ENCODE measurements around the gene SYNGR1. TPM values are rescaled to one million over a fixed set of nuclear protein-coding genes. Genes with fewer than 3 reads are reported as not detected.

Gene SYNGR1
- total RNA-seq, 1 donor, result 6.5 TPM

DNA sequence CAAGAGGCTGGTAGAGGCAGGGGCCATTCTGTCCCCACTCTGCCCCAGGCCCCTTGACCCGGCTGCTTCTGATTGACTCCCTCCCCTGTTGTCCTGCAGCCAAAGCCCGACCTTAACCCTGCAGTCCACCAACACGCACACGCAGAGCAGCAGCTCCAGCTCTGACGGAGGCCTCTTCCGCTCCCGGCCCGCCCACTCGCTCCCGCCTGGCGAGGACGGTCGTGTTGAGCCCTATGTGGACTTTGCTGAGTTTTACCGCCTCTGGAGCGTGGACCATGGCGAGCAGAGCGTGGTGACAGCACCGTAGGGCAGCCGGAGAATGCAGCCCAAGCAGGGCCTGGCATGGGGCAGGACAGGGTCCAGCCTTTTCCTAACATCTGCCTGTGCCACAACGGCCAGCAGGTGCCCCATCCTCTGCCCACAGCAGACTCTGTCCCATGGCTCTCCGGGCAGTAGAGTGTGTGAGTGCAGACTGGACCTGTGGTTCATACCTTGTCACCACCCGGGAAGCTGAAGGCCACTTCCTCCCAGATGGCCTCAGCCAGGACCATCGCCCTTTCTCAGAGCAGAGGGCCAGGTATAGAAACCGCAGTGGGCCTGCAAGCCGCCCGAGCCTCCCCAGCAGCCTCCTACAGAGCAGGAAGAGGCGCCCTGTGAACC, 80.3 kb downstream of the SYNGR1 start:
- no peaks in the 10 kb centered on the region for H3K4me1 ChIP-seq (ENCODE audit: insufficient read depth, low read length)

DNA sequence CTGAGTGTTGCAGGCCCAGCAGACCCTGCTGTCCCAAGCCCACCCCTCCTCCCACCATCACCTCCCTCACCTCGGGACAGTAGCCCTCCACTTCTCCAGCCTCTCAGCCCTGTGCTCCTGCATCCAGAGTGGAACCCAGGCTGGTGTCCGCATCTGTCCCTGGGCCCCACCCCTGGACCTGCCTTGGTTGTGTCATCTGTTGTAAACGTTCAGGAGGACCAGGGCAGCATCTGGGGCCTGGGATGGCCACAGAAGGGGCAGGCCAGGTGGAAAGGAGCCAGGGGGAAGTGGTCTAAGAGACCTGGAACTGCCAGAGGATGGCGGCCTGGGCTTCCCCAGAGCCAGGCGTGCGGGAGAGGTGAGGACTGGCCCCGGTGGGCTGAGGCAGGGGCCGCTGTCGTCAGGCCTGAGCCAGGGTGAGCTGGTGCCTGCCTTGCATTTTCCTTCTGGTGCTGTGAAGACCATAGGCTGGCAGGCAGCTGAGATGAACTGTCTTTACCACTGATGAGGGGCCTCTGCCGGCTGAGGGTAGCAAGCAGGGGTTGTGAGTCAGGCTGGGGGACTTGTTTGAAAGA, 80.9 kb downstream of the SYNGR1 start:
- no peak overlapping the region for H3K4me3 ChIP-seq (ENCODE audit: low read length)
- no peaks in the 10 kb centered on the region for H3K27me3 ChIP-seq (ENCODE audit: insufficient read depth, low read length)
- H3K9me3 ChIP-seq (ENCODE audit: low read depth, low read length), result no peaks in the 10 kb centered on the region
- H3K4me1 ChIP-seq (ENCODE audit: insufficient read depth, low read length), result no peaks in the 10 kb centered on the region

More for the DNA sequence above, 80.3 kb downstream of the SYNGR1 start:
- Histone ChIP-seq H3K27me3 (ENCODE audit: insufficient read depth, low read length) (no peaks in the 10 kb centered on the region), H3K9me3 (ENCODE audit: low read depth, low read length) (no peaks in the 10 kb centered on the region), H3K4me3 (ENCODE audit: low read length) (no peak overlapping the region)

DNA sequence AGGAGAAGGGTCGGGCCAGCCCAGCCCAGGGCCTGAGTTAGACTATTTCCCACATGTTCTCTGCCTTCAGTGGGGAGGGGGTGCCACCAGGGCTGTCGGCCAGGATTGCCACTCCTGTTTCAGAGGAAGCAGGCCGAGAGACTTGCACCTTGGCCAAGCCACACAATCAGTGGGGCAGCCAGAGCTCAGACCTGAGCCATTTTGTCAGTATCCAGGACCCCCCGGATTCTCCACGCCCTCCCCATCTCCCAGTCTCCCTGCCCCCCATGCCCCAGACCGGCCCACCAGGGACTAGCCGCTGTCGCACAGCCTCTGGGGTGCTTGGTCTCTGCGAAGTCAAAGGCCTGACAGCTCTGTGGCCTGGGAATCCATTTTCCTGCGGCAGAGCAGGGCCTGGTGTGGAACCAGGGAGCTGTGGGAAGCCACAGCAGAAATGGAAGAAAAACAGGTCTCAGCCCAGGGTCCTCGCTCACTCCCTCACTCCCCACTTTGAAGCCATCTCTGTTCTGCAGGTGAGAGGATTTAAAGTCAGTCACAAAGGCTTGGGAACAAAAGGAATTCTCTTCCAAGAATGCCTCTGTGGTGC, 81.5 kb downstream of the SYNGR1 start:
- Histone ChIP-seq H3K4me3 (ENCODE audit: low read length) (no peak overlapping the region), H3K9me3 (ENCODE audit: low read depth, low read length) (no peaks in the 10 kb centered on the region), H3K4me1 (ENCODE audit: insufficient read depth, low read length) (no peaks in the 10 kb centered on the region), H3K27me3 (ENCODE audit: insufficient read depth, low read length) (no peaks in the 10 kb centered on the region)

DNA sequence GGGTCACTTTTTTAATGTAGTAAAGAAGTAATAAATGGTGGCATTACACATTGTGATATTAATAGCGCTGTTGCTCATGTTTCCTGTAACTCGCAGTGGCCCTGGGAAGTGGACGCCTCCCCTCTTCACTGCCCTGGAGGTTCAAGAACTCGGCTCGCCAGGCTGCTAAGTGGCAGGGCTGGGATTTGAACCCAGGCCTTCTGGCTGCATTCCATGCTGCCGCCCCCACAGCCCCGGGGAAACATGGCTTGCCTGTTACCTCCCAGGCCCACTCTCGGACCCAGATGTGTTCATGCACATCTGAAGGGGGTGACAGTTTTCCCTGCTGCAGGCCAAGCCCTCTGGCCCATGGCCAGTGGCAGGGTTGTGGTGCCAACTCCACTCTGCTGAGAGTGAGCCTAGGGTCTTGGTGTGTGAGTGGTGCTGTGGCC, 82.0 kb downstream of the SYNGR1 start:
- Histone ChIP-seq H3K4me3 (ENCODE audit: low read length) (no peak overlapping the region), H3K27me3 (ENCODE audit: insufficient read depth, low read length) (no peaks in the 10 kb centered on the region), H3K9me3 (ENCODE audit: low read depth, low read length) (no peaks in the 10 kb centered on the region), H3K4me1 (ENCODE audit: insufficient read depth, low read length) (peaks cover 2% of the 10 kb centered on the region)

DNA sequence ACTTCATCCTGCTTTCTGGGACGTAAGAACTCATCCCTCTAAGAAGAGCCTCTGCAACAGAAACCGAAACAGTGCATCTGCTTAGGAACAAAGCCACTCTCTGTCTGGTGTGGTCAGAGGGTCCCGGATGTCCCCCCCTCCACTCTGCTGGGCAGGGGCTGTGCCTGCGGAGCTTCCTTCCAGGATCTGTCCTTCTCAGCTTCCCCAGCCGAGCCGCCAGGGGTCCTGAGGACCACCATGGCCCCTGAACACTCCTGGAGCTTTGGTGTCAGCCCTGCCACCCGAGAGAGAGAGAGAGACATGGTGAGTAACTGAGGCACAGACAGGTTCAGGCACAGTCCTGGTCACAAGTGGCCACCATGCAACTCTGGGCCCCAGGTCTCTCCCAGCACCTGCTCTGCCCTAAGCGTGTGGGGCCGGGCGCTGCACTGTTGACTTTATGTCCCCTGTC, 82.6 kb downstream of the SYNGR1 start:
- H3K27me3 ChIP-seq (ENCODE audit: insufficient read depth, low read length), result no peaks in the 10 kb centered on the region
- peaks cover 8% of the 10 kb centered on the region for H3K4me1 ChIP-seq (ENCODE audit: insufficient read depth, low read length)
- no peaks in the 10 kb centered on the region for H3K9me3 ChIP-seq (ENCODE audit: low read depth, low read length)
- H3K4me3 ChIP-seq (ENCODE audit: low read length), result no peak overlapping the region

DNA sequence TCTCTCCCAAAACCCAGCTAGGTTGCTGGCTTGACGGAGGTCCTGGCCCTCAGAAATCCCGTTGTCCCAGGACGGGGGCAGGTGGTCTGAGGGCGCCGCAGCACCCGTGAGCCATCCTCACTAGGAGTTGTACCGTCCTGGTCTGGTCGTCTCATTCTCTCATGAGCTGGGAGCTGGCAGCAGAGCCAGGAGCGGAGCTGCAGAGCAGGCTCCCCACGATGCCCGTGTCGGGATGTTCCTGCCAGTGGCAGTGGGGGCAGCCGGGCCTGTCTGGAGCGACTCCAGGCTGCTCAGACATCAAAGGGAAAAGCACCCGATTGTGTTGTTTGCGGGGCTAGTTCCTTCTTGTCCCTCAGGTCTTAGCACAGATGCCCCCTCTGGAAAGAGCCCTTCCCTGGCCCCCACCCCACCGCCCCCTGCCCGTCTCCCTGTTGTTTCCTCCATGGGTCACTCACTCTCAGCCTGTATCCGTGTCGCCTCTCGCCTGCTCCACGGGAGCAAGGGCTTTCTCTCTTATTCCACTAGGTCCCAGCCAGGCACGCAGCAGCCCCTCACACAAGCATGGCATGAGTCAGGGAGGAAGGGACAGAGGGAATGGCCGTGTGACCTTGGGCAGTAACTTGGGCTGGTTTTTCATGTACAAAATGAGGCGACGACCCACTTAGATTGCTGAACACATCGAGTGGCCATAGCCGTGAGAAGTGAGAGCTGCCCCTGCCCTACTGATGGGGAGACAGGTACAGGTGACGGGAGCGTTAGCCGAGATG, 83.9 kb downstream of the SYNGR1 start:
- H3K4me3 ChIP-seq (ENCODE audit: low read length), result no peak overlapping the region
- H3K9me3 ChIP-seq (ENCODE audit: low read depth, low read length), result no peaks in the 10 kb centered on the region
- H3K27me3 ChIP-seq (ENCODE audit: insufficient read depth, low read length), result no peaks in the 10 kb centered on the region
- peaks cover 17% of the 10 kb centered on the region for H3K4me1 ChIP-seq (ENCODE audit: insufficient read depth, low read length)

DNA sequence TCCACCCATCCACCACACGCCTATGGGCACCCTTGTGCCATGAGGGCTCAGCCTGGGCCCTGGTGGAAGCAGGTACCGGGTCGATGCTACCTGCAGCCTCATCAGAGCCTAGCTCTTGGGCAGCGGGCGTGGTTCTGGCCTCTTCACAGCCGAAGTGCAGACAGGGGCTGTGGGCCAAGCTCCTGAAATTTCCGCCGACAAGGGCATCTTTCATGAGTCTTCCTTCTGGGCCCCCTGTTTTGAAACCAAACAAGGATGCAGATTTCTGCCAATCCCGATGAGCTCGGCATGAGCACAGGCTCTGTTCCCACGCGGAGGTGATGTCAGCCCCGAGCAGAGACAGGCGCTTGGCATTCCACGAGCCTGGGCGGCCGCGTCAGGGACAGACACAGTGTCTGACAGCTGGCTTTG, 84.5 kb downstream of the SYNGR1 start:
- H3K4me3 ChIP-seq (ENCODE audit: low read length), result no peak overlapping the region
- H3K27me3 ChIP-seq (ENCODE audit: insufficient read depth, low read length), result no peaks in the 10 kb centered on the region
- peaks cover 23% of the 10 kb centered on the region for H3K4me1 ChIP-seq (ENCODE audit: insufficient read depth, low read length)
- H3K9me3 ChIP-seq (ENCODE audit: low read depth, low read length), result no peaks in the 10 kb centered on the region

DNA sequence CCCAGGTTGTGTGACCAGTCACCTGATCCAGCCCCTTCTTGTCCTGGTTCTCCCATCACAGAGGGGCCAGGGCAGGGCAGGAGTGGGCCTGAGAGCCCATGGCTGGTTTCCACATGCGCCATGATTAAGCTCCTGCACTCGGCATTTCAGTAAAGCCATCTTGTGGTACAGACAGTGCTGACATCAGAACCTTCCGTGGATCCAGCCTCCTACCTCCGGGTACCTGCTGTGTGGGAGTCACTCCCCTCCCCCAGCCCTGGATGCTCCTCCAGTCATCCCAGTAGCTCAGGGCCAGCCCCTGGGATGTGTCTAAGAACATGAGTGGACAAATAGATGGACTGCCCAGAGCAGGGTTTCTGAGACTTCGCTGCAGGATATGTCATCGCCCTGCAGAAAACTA, 84.9 kb downstream of the SYNGR1 start:
- H3K4me3 ChIP-seq (ENCODE audit: low read length), result no peak overlapping the region
- peaks cover 28% of the 10 kb centered on the region for H3K4me1 ChIP-seq (ENCODE audit: insufficient read depth, low read length)
- no peaks in the 10 kb centered on the region for H3K9me3 ChIP-seq (ENCODE audit: low read depth, low read length)
- no peaks in the 10 kb centered on the region for H3K27me3 ChIP-seq (ENCODE audit: insufficient read depth, low read length)

Other genes with a start within 250 kb of the SYNGR1 start
- 28.8 TPM for gene CBX7, start 197.3 kb upstream of the SYNGR1 start, total RNA-seq
- gene PDGFB, start 105.0 kb upstream of the SYNGR1 start, total RNA-seq, result 1.2 TPM
- 4,267 TPM for gene RPL3, start 30.4 kb upstream of the SYNGR1 start, total RNA-seq
- gene TAB1, start 49.8 kb downstream of the SYNGR1 start, total RNA-seq, result 9.1 TPM
- 0.21 TPM for gene MGAT3, start 107.0 kb downstream of the SYNGR1 start, total RNA-seq
- gene MIEF1, start 152.3 kb downstream of the SYNGR1 start, total RNA-seq, result 26.4 TPM
- gene ATF4, start 170.6 kb downstream of the SYNGR1 start, total RNA-seq, result 274 TPM
- 49.2 TPM for gene RPS19BP1, start 182.8 kb downstream of the SYNGR1 start, total RNA-seq
- 8.0 TPM for gene CACNA1I, start 220.8 kb downstream of the SYNGR1 start, total RNA-seq